Mesodermal cell (in vitro differentiated cells): ENCODE measurements around the gene GRID2.

Experiments
- H3K27ac ChIP-seq: 2 replicates; pipeline ENCODE4 v1.7.0; 2013; ENCODE audit warnings: mild to moderate bottlenecking, low read depth, low read length, moderate library complexity; ENCODE audit not compliant: severe bottlenecking
- H3K36me3 ChIP-seq: 2 replicates; pipeline ENCODE4 v1.7.1; 2013; ENCODE audit warnings: mild to moderate bottlenecking, low read length, moderate library complexity; ENCODE audit not compliant: control insufficient read depth, insufficient read depth
- H3K4me1 ChIP-seq: one replicate; pipeline ENCODE4 v1.7.1; 2013; ENCODE audit warnings: mild to moderate bottlenecking, low read length; ENCODE audit not compliant: insufficient read depth, control insufficient read depth, poor library complexity, severe bottlenecking
- H3K4me3 ChIP-seq: 2 replicates; pipeline ENCODE4 v1.7.0; 2013; ENCODE audit warnings: low read length, control low read depth, mild to moderate bottlenecking; ENCODE audit not compliant: insufficient read depth, poor library complexity, severe bottlenecking; ENCODE audit errors: extremely low read depth
- H3K9me3 ChIP-seq: 2 replicates; pipeline ENCODE4 v1.7.1; 2013; ENCODE audit warnings: mild to moderate bottlenecking, low read length, moderate library complexity; ENCODE audit not compliant: control insufficient read depth
- WGBS, 2 experiments: methylation state at CpG; one replicate each; pipeline ENCODE4 v1.1.5; 2013; ENCODE audit warnings: missing lambda C conversion rate in 2 of 2; ENCODE audit not compliant: insufficient coverage in 2 of 2; 5-methylcytosine and 5-hydroxymethylcytosine counted together

GRID2 gene

GRCh38 chr4:92615049-92615448, 311.3 kb downstream of the GRID2 start:
- Histone ChIP-seq H3K27ac (no peak overlapping the region), H3K9me3 (no peaks in the 10 kb centered on the region), H3K4me1 (no peaks in the 10 kb centered on the region), H3K4me3 (no peak overlapping the region), H3K36me3 (no peaks in the 10 kb centered on the region)
- 40 to 50% methylated on average over 1 of the region's 1 CpG for WGBS, 2 experiments

GRCh38 chr4:92618968-92619367, 315.2 kb downstream of the GRID2 start:
- Histone ChIP-seq H3K4me3 (no peak overlapping the region), H3K9me3 (no peaks in the 10 kb centered on the region), H3K27ac (no peak overlapping the region), H3K4me1 (no peaks in the 10 kb centered on the region), H3K36me3 (no peaks in the 10 kb centered on the region)
- 100% methylated on average over 1 of the region's 2 CpGs; no CpG with 5 or more reads in 1 of the 2 experiments for WGBS, 2 experiments

GRCh38 chr4:92629302-92629701, 325.5 kb downstream of the GRID2 start:
- Histone ChIP-seq H3K9me3 (no peaks in the 10 kb centered on the region), H3K4me3 (no peak overlapping the region), H3K4me1 (no peaks in the 10 kb centered on the region), H3K36me3 (no peaks in the 10 kb centered on the region), H3K27ac (no peak overlapping the region)
- WGBS, 2 experiments: no CpG with 5 or more reads among the region's 2 CpGs

- no peak overlapping the region for H3K27ac ChIP-seq
- no peaks in the 10 kb centered on the region for H3K36me3 ChIP-seq
- H3K4me3 ChIP-seq: no peak overlapping the region
- no peaks in the 10 kb centered on the region for H3K4me1 ChIP-seq
- 83% methylated on average over 1 of the region's 3 CpGs; no CpG with 5 or more reads in 1 of the 2 experiments for WGBS, 2 experiments
- H3K9me3 ChIP-seq: no peaks in the 10 kb centered on the region
Observed at GRCh38 chr4:92634882-92635281, 331.1 kb downstream of the GRID2 start.

- Histone ChIP-seq H3K4me1 (no peaks in the 10 kb centered on the region), H3K27ac (no peak overlapping the region), H3K9me3 (no peaks in the 10 kb centered on the region), H3K4me3 (no peak overlapping the region), H3K36me3 (no peaks in the 10 kb centered on the region)
- 90% methylated on average over 2 of the region's 6 CpGs; no CpG with 5 or more reads in 1 of the 2 experiments for WGBS, 2 experiments
Observed at GRCh38 chr4:92636038-92636806, 332.5 kb downstream of the GRID2 start.

GRCh38 chr4:92641409-92641808, 337.6 kb downstream of the GRID2 start:
- Histone ChIP-seq H3K36me3 (no peaks in the 10 kb centered on the region), H3K4me1 (no peaks in the 10 kb centered on the region), H3K27ac (no peak overlapping the region), H3K4me3 (no peak overlapping the region), H3K9me3 (no peaks in the 10 kb centered on the region)
- WGBS, 2 experiments: no CpG with 5 or more reads among the region's 3 CpGs

GRCh38 chr4:92646826-92647225, 343.1 kb downstream of the GRID2 start:
- Histone ChIP-seq H3K4me1 (no peaks in the 10 kb centered on the region), H3K27ac (no peak overlapping the region), H3K36me3 (no peaks in the 10 kb centered on the region), H3K4me3 (no peak overlapping the region), H3K9me3 (no peaks in the 10 kb centered on the region)
- no CpG with 5 or more reads among the region's 2 CpGs for WGBS, 2 experiments

GRCh38 chr4:92651536-92651935, 347.8 kb downstream of the GRID2 start:
- no peak overlapping the region for H3K4me3 ChIP-seq
- H3K27ac ChIP-seq: no peak overlapping the region
- no peaks in the 10 kb centered on the region for H3K36me3 ChIP-seq
- H3K9me3 ChIP-seq: no peaks in the 10 kb centered on the region
- no peaks in the 10 kb centered on the region for H3K4me1 ChIP-seq

GRCh38 chr4:92654084-92654483, 350.3 kb downstream of the GRID2 start:
- H3K4me1 ChIP-seq: no peaks in the 10 kb centered on the region

GRCh38 chr4:92657695-92658094, 353.9 kb downstream of the GRID2 start:
- H3K9me3 ChIP-seq: no peaks in the 10 kb centered on the region
- no peak overlapping the region for H3K27ac ChIP-seq
- H3K36me3 ChIP-seq: no peaks in the 10 kb centered on the region
- no peak overlapping the region for H3K4me3 ChIP-seq
- H3K4me1 ChIP-seq: no peaks in the 10 kb centered on the region

More at GRCh38 chr4:92654084-92654483, 350.3 kb downstream of the GRID2 start:
- Histone ChIP-seq H3K27ac (no peak overlapping the region), H3K36me3 (no peaks in the 10 kb centered on the region), H3K9me3 (no peaks in the 10 kb centered on the region), H3K4me3 (no peak overlapping the region)

- WGBS, 2 experiments: no CpG with 5 or more reads among the region's 2 CpGs
- H3K9me3 ChIP-seq: no peaks in the 10 kb centered on the region
Observed at GRCh38 chr4:92658318-92658717, 354.6 kb downstream of the GRID2 start.

More at GRCh38 chr4:92658318-92658717, 354.6 kb downstream of the GRID2 start:
- H3K36me3 ChIP-seq: no peaks in the 10 kb centered on the region
- H3K4me3 ChIP-seq: no peak overlapping the region
- no peak overlapping the region for H3K27ac ChIP-seq
- no peaks in the 10 kb centered on the region for H3K4me1 ChIP-seq
